ENCODE data around the gene HK1.

DNA sequence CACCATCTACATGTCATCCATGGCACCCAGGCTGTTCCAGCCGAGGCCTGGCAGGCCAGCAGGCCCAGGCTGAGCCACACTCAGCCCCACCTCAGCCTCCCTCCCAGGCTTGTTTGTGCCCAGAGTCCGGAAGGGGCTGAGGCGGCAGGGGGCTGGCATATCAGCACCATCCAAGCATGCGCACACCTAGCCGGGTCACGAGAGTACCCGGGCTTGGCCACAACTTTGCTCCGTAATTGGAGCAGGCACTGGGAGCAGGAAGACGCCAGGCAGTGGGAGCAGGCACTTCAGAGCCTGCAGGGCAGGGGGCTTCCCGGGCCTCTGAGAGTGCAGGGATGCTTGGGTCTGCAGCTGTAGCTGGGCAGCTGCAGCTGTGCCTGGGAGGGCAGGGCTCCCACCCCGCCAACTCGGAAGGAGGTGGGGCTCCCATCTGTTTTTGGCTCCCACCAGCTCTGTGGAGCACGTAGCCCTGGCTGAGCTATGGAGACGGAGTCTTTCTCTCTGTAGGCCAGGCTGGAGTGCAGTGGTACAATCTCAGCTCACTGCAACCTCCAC lies 157.7 kb downstream of the HK1 start:
- TF ChIP-seq, protein P1, sequence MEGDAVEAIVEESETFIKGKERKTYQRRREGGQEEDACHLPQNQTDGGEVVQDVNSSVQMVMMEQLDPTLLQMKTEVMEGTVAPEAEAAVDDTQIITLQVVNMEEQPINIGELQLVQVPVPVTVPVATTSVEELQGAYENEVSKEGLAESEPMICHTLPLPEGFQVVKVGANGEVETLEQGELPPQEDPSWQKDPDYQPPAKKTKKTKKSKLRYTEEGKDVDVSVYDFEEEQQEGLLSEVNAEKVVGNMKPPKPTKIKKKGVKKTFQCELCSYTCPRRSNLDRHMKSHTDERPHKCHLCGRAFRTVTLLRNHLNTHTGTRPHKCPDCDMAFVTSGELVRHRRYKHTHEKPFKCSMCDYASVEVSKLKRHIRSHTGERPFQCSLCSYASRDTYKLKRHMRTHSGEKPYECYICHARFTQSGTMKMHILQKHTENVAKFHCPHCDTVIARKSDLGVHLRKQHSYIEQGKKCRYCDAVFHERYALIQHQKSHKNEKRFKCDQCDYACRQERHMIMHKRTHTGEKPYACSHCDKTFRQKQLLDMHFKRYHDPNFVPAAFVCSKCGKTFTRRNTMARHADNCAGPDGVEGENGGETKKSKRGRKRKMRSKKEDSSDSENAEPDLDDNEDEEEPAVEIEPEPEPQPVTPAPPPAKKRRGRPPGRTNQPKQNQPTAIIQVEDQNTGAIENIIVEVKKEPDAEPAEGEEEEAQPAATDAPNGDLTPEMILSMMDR (IDR thresholded peaks at IDR 0.05): no peak
- TF ChIP-seq POLR2A (IDR thresholded peaks at IDR 0.05) (no peak), EP300 (IDR thresholded peaks at IDR 0.05) (no peak)

All from suprapubic skin (tissue), 3 donors.